Prostate gland (tissue), 2 donors: Measurements from ENCODE around the gene MIS18A. TPM values are rescaled to one million over a fixed set of nuclear protein-coding genes. Genes with fewer than 3 reads are reported as not detected.
A peak's percentile ranks its signal among the peaks of the same experiment; 100 is the strongest.

Source experiments
- DNase-seq: peaks from one replicate; pipeline ENCODE4 v3.0.0-alpha.2; 2019; ENCODE audit warnings: low spot score
- H3K27ac ChIP-seq, 2 donors: fragments of 200-600 bp; sonication (generic); 2 replicates each; pipeline ENCODE4 v1.5.1; 2017 to 2019
- H3K27me3 ChIP-seq: fragments of 200-600 bp; sonication (generic); replicated peaks from 2 replicates; pipeline ENCODE4 v1.5.1; 2019; ENCODE audit not compliant: insufficient read depth
- H3K36me3 ChIP-seq, 2 donors: fragments of 200-600 bp; sonication (generic); 1 replicate in 1 of 2; 2 replicates in 1 of 2; pipeline versions ENCODE4 v1.5.1 to v1.8.1; 2017 to 2019
- H3K4me1 ChIP-seq: fragments of 200-600 bp; sonication (generic); replicated peaks from 2 replicates; pipeline ENCODE4 v1.5.1; 2019
- H3K4me3 ChIP-seq, 2 donors: fragments of 200-600 bp; sonication (generic); 2 replicates each; pipeline ENCODE4 v1.5.1; 2017 to 2019
- H3K9me3 ChIP-seq: fragments of 200-600 bp; sonication (generic); 2 replicates; pipeline ENCODE4 v1.5.1; 2017
- CTCF ChIP-seq, 4 experiments: fragments of 200-600 bp in 2 of 4; fragments of 450-650 bp in 2 of 4; sonication (generic) in 2 of 4; IDR thresholded peaks; 1 replicate in 3 of 4; 2 replicates in 1 of 4; pipeline ENCODE4 v1.5.1; 2016 to 2019; ENCODE audit warnings: antibody characterized with exemption in 4 of 4, mild to moderate bottlenecking in 2 of 4, moderate library complexity in 2 of 4
- POLR2A ChIP-seq: fragments of 450-650 bp; IDR thresholded peaks from one replicate; pipeline ENCODE4 v1.6.1; 2016; ENCODE audit warnings: antibody characterized with exemption, mild to moderate bottlenecking
- POLR2AphosphoS5 ChIP-seq: sonication (generic); formaldehyde crosslinking; IDR thresholded peaks from one replicate; pipeline ENCODE4 v1.6.1; 2017; ENCODE audit warnings: antibody characterized with exemption
- WGBS: methylation state at CpG from one replicate; pipeline ENCODE4 v1.1.5; 2018; 5-methylcytosine and 5-hydroxymethylcytosine counted together
- intact Hi-C: fragments of 100-400 bp; cut with DNase I; formaldehyde crosslinking; loops from one replicate; pipeline ENCODE4 v1.14.2; 2022
- total RNA-seq, 2 donors: library from RNA; depleted of rRNA; stranded (reverse); fragments of >200 nt; gene quantifications; one replicate each; pipeline ENCODE4 v1.1.0, GENCODE V29; 2016

The MIS18A gene
- 10 to 100 TPM; 10.7 to 17.8 TPM for total RNA-seq

GRCh38 chr21:32278518-32279376 lies at the start of gene MIS18A:
Gene MIS18A, minus strand, starts transcription at chr21:32279049. Its CDS starts 35 bp downstream, at chr21:32279014.
- WGBS: 0% methylated on average over 68 of the region's 69 CpGs
- peaks cover 15% of the 10 kb centered on the region for H3K4me1 ChIP-seq

GRCh38 chr21:32328595-32328994 lies 49.7 kb upstream of the MIS18A start:
- H3K27ac ChIP-seq: peak overlapping the region; percentile 38 to 46
- H3K4me1 ChIP-seq: no peaks in the 10 kb centered on the region
- no peaks in the 10 kb centered on the region for H3K27me3 ChIP-seq
- no peak for DNase-seq
- intact Hi-C loops: loop anchor here (5.0 to 10.0 kb wide), 3 partner anchors 44 to 236 kb away; partner anchors contain the start of gene MIS18A
- WGBS: 62% methylated on average over 3 of the region's 3 CpGs
- TF ChIP-seq CTCF (IDR thresholded peaks at IDR 0.05): no peak
- TF ChIP-seq POLR2A: no peak
- peak; percentile 28 for TF ChIP-seq POLR2AphosphoS5
- no peaks in the 10 kb centered on the region for H3K9me3 ChIP-seq
- peaks cover 7 to 14% of the 10 kb centered on the region in 2 donors for H3K36me3 ChIP-seq
- H3K4me3 ChIP-seq: no peak overlapping the region

More at GRCh38 chr21:32278518-32279376, at the start of gene MIS18A:
- no peaks in the 10 kb centered on the region for H3K36me3 ChIP-seq
- TF ChIP-seq POLR2AphosphoS5 (peak; percentile 99), POLR2A (peak; percentile 80), CTCF (IDR thresholded peaks at IDR 0.05) (peak in 3 of 4 experiments; percentile 10 to 50 (median 40))
- intact Hi-C loops: loop anchor here (5.0 to 10.0 kb wide), 2 partner anchors 49 to 96 kb away; no protein-coding TSS in a partner anchor
- peak within 1 kb of the TSS; percentile 72 to 74 for H3K4me3 ChIP-seq
- peak within 1 kb of the TSS; percentile 60 to 71 for H3K27ac ChIP-seq
- H3K9me3 ChIP-seq: no peaks in the 10 kb centered on the region
- DNase-seq: peak; percentile 91
- no peaks in the 10 kb centered on the region for H3K27me3 ChIP-seq

- Histone ChIP-seq H3K36me3 (peaks cover 15 to 19% of the 10 kb centered on the region in 2 donors), H3K4me1 (no peaks in the 10 kb centered on the region), H3K27ac (peak overlapping the region in 1 of 2 donors; percentile 20), H3K4me3 (no peak overlapping the region), H3K9me3 (no peaks in the 10 kb centered on the region), H3K27me3 (no peaks in the 10 kb centered on the region)
- no peak for DNase-seq
- intact Hi-C loops: loop anchor here (5.0 to 10.0 kb wide), 3 partner anchors 47 to 239 kb away; partner anchors contain the start of gene MIS18A
- TF ChIP-seq CTCF (IDR thresholded peaks at IDR 0.05) (no peak), POLR2AphosphoS5 (no peak), POLR2A (no peak)
- WGBS: 75% methylated on average over 8 of the region's 8 CpGs
Observed at GRCh38 chr21:32325706-32326105, 46.9 kb upstream of the MIS18A start.

GRCh38 chr21:32322676-32323075 lies 43.8 kb upstream of the MIS18A start:
- TF ChIP-seq CTCF (IDR thresholded peaks at IDR 0.05) (no peak), POLR2AphosphoS5 (no peak), POLR2A (no peak)
- no peaks in the 10 kb centered on the region for H3K4me1 ChIP-seq
- no peak overlapping the region for H3K4me3 ChIP-seq
- H3K27me3 ChIP-seq: no peaks in the 10 kb centered on the region
- intact Hi-C loops: loop anchor here (10.0 kb wide), 1 partner anchor 242 kb away; no protein-coding TSS in a partner anchor
- WGBS: 96% methylated on average over 10 of the region's 10 CpGs
- no peak for DNase-seq
- H3K27ac ChIP-seq: no peak overlapping the region
- peaks cover 22 to 27% of the 10 kb centered on the region in 2 donors for H3K36me3 ChIP-seq
- no peaks in the 10 kb centered on the region for H3K9me3 ChIP-seq
